SW 1271 (cell line): ENCODE results near the gene PIMREG.

Experiments
- DNase-seq, 2 experiments: peaks; one replicate each; lab custom pipeline; 2025; lab: John Stamatoyannopoulos, UW

Gene PIMREG, protein sequence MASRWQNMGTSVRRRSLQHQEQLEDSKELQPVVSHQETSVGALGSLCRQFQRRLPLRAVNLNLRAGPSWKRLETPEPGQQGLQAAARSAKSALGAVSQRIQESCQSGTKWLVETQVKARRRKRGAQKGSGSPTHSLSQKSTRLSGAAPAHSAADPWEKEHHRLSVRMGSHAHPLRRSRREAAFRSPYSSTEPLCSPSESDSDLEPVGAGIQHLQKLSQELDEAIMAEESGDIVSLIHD

DNA sequence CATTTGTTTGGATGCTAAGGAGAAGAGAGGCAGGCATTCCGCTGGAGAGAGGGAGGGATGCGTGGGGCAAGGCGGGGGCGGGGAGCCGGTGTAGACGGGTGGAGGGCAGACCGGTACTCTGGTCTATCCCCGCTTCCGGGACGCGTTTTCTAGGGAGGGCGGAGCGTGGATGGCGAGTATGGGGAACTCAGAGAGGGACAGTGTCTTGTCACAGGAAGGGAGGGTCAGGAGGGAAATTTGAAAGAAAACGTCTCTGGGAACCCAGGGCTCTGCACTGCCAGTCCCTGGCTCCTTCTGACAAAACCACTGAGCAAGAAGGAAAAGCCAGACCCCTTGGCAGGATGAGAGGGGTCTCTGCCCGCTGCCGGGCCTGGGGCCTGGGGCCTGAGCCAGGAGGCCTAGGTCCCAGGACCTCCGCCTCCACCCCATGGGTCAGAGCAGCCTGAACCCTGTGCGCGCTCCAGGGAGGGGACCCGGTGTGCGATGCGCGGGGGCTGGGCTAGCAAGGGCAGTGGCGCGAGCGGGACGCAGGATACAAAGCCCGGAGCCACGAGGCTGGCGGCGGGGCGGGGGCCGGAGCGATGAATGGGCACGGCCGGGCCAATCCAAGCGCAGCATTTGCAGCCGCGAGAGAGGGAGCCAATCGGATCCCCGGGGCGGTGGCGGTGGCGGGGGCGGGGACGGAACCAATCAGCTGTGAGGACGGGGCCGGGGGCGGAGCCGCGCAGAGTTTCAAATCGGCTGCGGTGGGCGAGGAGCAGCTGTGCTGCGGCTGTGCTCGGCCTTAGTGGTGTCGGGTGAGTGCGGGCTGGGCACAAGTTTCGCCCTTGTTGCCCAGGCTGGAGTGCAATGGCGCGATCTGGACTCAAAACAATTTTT lies at the start of gene PIMREG:
PIMREG (plus strand) TSS at position 764 of the 879 bp plus-strand sequence. CDS start 656 bp downstream, outside the sequence.
- peak; percentile 89 to 90 for DNase-seq

DNA sequence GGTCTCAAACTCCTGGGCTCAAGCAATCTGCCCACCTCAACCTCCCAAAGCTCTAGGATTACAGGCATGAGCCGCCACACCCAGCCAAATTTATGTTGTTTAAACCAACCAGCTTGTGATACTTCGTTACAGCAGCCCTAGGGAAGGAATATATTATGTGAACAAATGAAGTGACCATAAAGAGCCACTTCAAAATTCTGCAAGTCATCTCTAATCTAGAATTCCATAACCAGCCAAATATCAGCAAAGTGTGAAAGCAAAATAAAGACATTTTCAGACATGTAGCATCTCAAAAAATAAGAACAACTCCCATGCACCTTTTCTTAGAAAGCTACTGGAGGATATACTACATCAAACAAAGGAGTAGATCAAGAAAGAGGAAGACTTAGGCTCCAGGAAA lies 45.3 kb upstream of the PIMREG start:
- no peak for DNase-seq

DNA sequence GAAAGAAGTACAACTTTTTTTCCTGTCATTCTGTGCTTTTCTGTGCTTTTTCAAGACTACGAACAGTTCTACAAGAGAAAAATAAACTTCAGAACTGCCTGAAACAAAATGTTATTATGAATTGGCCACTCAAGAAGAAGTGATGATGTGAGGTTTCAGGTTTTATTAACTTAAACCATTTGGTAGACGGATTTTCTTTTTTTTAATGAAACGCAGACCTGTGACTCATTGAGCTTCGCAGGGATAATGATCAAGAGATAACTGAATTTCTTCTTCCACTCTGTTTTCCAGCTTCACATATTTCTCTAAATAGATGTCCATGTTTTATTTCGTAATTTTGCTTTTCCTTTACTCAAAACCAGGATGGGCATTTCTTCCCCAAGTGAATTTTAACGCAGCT lies 42.0 kb upstream of the PIMREG start:
- DNase-seq: no peak

DNA sequence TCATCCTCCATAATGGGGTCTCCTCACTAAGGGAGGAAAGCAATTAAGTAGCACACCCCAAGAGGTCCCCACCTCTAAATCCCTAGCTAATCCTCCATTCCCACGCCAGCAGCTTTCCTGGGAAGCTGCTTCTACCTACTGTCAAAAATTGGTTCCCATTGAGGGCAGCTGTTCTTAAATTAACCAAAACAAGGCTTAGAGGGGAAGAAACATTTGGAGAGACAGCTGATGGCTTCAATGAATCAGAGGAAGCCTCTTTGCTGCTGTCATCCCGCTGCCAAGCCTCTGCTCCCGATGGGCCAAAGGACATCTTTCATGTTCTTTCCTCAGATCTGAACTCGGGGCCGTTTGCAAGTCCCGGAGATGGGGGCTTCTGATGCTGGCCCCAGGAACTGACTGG lies 36.0 kb upstream of the PIMREG start:
- DNase-seq: no peak

DNA sequence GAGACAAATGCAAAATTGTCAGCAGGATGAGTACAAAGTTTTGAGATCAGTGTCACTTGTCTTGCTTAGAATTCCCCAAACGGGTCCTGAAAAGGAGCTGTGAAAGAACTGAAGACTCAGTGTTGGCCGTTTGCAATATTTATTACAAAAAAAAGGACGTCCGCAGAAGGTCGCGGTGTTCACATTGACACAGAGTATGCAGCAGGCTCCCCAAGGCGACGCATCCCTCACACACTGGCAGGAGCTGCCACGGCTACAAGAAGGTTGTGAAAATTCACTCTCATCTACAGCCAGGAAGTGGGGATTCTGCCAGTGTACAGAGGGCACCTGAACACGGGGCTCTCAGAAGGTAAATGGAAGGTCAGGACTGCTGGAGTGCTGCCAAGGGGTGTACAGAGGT lies 35.5 kb upstream of the PIMREG start:
- no peak for DNase-seq

DNA sequence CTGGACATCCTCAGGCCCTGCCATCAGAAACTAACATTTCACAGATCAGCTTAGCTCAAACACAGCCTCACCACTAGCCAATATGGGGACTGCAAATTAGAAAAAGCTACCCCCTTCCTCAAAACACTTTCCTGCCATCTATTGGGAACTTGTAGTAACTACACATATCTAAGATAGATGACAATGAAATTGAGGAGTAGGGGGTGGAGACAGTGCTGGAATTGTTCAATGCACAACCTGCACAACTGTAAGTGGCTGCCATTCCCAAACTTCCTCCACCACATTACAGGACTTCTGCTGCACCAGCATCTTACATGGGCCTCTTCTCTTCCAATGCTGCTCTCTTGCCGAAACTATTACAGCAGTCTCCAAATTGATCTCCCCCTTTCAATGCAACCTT lies 31.2 kb upstream of the PIMREG start:
- peak in 1 of 2 experiments; percentile 71 for DNase-seq

DNA sequence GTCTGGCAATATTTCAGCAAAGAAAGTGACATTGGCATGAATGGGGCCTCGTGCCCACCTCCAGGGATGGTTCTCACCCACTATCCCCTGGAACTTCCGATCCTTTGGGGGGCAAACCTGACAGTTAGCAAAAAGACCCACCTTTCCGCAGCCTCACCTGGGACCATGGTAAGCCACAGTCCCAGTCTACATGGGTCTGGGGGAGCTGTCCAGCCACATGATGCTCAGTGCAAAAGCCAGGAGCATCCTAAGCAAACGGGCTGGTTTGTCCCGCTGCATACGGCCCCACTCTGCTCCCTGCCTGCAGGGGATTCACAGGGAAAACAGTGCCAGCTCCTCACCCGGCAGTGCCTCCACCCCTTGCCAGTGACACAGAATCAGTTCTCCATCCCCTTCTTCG lies 28.6 kb upstream of the PIMREG start:
- no peak for DNase-seq

DNA sequence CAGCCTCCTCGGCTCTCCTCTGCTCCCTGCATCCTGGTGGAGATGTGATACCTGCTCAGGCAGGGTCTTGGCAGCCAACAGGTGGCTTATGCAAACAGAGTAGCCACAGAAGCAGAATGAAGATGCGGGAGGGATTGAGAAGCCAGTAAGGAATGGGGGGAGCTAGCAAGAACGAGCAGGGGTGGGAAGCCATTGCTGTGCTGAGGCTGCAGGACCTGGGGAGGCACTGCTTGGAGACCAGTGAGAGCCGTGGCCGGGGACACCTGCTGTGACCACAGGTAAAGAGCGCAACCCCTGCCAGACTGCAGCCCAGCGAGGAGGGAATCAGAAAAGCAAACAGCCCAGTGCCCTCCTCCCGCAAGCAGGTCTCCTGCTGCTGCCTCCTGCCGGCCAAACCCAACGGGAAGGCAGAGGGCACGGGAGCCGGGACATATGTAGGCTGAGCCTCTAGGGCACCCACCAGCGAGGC lies 24.0 kb upstream of the PIMREG start:
- no peak for DNase-seq

DNA sequence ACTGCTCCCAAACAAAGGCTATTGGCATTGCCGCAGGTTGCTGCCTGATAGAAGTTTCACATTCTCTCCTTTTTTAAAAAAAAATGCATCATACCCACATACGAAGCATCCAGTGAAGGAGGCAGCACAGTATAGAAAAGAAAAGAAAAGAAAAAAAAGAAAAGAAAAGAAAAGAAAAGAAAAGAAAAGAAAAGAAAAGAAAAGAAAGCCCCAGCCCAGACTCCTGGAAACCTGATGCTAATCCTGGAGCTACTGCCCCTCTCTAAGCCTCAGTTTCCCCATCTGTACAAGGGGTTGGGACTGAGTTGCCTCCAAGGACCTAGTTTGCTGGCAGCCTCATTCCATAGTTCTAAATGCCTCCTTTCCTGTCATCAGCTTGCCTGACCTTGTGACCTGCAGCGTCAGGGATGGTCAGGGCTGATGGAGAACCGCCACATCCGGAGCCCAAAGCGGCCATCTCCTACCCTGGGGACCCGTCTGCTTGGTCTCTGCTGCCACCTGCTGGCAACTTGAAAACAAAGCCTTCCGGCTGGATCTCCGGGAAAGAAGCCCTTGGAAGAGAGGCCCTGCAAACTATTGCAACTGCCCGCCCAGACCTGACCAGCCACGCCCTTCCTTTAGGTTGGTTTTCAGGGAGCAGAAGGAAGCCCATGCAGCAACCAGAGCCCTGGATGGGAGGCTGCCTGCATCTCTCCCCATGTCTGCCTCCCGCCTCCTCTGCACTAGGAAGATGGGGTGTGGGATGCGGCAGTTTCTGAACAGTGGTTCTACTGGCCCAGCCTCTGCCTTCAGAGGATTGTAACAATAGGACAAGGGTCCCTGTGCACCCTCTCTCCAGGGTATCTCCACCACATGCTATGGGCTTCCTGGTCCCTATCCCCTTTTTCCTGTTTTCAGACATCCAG lies 22.3 kb upstream of the PIMREG start:
- DNase-seq: peak; percentile 55 to 76

DNA sequence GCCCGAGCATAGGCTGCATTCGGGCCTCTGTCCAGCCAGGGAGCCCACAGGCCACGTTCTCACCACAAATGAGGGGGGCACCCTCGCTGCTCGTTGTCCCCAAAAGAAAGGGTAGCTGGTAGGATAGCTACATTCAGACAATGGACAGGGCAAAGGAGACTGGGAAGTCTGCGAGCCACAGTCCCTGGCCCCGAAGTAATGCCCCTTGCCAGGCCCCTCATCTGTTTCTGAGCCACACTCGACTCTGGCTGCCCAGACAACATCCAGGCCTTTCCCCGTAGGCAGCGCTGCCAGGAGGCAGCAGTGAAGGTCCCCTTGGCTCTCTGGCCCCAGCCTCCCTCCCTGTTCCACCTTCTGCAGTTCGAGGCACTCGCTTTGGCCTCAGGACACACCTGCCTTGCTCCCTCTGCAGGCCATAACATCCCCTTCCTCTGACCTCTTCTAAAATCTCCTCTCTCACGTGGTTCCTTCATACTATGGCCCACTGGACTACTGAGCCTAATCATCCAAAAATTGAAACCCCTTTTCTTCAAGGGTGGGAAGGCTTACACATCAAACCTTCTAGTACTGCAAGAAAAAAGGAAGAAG lies 21.5 kb upstream of the PIMREG start:
- DNase-seq: no peak

DNA sequence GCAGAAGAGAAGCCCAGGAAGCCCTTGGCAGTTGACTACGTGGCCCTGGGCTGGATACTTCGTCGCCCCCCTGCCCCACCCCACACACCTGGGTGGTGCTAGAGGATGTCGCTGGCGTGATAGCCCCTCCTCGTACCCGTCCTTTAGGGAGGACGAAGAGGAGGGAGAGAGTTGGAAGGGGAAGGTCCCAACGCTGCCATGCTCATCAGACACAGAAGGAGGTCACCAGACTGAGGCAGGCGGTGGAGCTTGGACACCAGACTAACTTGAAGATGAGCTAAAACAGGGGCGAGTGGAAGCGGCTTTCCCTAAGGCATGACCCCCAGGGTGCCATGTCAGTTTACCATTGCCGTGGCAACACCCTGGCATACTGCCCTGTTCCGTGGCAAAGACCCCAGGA lies 20.3 kb upstream of the PIMREG start:
- no peak for DNase-seq

DNA sequence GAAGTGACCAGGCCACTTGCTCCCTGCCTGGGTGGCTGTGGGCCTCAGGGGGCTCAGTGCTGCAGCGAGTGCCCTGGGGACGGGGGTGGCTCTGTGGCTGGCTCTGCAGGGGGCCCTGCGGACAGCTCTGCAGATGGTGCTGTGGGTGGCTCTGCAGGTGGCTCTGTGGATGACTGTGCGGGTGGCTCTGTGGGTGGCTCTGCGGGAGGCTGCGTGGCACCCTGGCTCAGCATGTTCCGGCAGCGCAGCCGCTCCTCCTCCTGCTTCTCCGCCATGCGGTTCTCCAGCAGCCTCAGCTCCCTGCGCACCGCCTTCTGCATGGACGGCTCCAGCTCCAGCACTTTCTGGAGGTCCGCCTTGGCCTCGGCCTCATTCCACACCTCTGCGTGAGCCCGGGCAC lies 18.8 kb upstream of the PIMREG start:
- no peak for DNase-seq

DNA sequence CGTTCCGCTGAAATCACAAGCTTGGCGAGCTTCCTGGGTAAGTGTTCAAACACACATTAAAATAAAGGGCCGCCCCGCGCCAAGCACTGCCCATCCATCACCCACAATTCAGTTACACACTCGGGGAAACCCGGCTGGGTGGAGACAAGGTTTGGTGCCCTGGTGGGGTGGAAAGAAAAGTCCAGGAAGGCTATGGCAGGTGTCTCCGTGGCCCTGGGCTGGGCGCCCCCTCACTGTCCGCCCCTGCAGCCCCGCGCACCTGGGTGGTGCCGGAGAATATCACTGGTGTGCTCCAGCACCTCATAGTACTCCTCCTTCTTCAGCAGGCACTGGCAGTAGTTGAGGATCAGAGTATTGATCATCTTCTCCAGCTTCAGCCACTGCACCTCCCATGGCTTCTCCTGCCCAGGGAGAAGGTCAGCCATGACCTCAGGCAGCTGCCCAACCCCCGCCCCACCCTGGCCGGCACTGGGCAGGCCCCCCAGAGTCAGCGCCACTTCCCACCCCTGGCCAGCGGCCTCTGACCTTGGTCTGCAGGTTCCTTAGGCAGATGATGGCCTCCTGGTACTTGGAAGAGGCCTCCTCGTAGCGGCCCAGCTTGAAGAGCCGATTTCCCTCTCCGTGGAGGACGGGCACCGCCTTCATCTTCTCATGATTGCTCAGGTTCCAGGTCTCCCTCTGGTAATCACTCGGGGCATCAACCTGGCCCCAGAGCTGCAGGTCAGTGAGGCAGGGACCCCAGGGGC lies 17.7 kb upstream of the PIMREG start:
- DNase-seq: no peak

DNA sequence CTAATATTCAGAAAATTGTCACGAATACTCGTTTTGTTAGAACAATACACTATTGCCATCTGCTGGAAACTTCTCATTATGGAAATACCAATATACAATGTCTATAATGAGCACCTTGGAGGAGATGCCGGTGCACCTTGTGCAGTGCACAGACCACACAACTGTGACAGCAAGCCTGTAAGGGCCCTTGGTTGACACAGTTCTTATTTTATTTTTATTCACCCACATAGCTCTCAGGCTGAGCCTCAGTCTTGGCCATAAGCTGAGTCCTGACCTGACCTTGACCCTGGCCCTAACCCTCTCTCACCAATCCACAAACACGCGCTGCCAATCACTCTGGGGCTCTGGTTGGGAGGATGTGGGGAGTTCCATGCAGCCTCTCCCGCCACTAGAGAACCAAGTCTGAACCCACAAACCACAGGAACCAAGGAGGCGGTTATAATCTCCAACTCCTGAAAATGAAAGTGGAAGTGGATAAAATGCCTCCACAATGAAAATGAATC lies 16.9 kb upstream of the PIMREG start:
- peak in 1 of 2 experiments; percentile 8 for DNase-seq

DNA sequence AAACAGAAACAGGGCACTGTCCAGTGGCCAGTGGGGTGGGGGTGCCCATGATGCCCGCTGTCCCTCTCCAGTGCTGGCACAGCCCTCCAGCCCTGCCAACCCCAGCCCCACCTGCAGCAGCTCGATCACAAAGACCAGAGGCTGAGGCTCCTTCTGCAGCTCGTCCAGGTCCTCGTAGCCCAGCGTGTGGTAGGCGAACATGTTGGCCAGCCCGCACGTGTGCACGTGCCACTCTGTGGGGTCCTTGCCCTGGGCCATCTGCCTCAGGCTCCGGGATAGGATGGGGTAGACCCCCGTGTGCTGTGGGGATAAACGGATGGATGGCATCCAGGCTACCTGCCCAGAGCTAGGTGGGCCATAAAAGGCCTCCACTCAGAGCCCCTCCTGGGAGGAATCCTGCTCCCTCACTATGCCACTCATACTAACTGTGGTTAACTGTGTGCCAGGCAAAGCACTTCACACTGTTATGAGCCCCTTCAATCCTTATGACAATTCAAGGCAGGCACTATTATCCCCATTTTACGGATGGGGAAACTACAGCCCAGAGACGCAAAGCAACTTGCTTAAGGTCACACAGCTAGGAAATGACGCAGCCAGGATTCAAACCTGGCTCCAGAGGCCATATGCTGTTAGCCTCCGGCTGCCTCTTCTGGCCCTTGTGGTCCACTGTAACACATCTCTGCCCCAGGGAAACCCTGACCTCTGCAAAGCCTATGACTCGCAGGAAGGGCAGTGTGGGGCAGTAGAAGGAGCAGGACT lies 15.9 kb upstream of the PIMREG start:
- no peak for DNase-seq

DNA sequence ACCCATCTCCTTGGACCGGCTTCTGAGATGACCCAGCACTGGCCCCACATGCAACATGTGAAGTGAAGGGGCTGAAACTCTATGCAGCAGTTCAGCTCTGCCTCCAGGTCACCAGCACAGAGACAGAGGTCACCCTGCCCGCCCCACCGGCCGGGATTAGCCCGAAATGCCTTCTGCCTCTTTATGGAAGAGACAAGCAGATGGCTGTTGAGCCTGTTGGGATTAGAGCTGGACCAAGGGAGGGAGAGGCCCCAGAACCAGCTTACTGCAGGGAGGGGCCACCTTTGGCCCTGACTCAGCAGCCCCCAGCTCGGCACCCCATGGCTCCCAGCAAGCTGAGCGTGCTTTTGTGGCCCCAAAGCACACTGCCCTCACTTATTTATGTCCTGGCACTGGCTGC lies 15.0 kb upstream of the PIMREG start:
- DNase-seq: no peak

DNA sequence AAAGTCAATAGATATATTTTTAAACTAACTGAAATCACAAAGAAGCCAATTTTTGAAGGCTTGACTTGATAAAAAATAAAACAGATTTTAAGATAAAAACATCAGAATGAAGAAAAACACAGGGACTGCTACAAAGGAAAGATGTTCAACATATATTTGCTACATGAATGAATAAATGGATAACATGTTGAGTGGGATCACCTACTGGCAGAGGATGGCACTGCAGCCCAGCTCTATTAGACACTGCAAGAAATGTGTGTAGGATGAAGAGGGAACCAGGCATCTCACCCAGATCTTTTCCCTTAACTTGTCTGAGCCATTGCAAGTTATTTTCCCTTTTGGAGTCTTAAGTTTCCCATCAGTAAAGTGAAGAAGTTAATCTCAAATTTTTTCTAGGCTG lies 13.5 kb upstream of the PIMREG start:
- no peak for DNase-seq

DNA sequence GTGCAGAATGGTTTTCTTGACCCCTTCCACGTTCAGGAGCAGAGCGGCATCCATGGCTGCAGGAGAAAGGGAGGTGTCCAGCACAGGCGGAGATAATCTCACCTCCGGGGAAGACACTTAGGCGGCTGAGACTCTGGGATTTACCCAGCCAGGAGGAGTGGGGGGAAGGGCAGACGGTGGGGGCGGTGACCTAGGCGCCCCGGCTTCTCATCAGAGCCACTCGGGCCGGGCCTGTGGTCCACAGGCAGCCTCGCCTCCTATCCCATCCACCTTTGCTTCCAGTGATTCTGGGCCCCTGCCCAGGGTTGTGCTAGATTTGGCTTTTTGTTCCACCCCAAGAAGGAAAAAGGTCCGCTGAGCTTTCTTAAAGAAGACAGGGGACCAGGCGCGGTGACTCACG lies 9.2 kb upstream of the PIMREG start, which contains the start of gene AIPL1:
AIPL1 (minus strand) TSS at position 71 of the 400 bp plus-strand sequence; CDS start at position 54, 17 bp downstream.
- no peak for DNase-seq

DNA sequence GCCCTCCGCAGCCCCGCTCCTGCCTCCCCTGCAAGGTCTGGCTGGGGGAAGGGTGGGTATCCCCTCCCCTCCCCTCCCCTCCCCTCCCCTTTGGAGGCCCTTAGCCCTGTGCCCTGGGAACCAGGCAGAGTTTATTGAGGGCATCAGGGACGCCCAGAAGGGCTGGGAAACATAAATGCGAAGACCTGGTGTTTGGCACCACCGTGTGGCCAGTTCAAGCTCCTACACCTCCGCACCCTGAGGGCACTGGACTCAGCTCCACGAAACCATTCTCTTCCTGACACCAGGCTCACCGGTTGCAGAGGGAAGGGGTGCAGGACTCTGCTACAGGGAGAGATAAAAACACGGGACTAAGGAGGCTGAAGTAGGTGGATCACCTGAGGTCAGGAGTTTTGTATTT lies 8.3 kb upstream of the PIMREG start:
- peak in 1 of 2 experiments; percentile 66 for DNase-seq

DNA sequence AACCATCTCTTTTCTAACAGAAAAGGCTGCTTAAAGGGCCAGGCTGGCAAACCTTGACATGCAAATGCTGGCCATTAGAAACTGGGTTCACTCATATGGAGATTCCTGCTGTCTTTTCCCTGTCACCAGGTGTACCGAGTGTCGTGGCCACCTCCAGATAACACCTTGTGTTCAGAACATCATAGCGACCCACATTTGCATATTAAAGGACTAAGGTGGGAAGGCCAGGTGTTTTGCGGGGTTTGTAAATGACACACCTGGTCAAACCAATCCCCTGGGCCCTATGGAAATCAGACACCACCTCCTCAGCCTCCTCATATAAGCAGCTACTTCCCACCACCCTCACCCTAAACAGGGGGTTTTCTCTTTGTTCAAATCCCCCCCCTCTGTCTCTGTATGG lies 6.8 kb upstream of the PIMREG start:
- no peak for DNase-seq
